Measurements from ENCODE around the gene MAML2. TPM values are rescaled to one million over a fixed set of nuclear protein-coding genes. Genes with fewer than 3 reads are reported as not detected.

Gene MAML2
- total and polyA plus RNA-seq, 9 of the 15 experiments (the other 6 are each of a cell fraction or from before 2014, with no cell fraction given): 0.79 to 6.8 (median 4.8) TPM

- 37% methylated on average over 3 of the region's 3 CpGs for WGBS (ENCODE audit: insufficient coverage, low coverage, missing lambda C conversion rate)
Observed at GRCh38 chr11:96167787-96168186, 175.2 kb downstream of the MAML2 start.

More at GRCh38 chr11:96167787-96168186, 175.2 kb downstream of the MAML2 start:
- Histone ChIP-seq H3K27me3 (ENCODE audit: control insufficient read depth in 2 of 2, insufficient read depth in 2 of 2, low read length in 2 of 2) (no peaks in the 10 kb centered on the region), H2AFZ (ENCODE audit: low read depth, low read length) (no peak overlapping the region), H3K9me1 (ENCODE audit: control insufficient read depth, insufficient read depth, low read length) (no peaks in the 10 kb centered on the region), H3K36me3 (ENCODE audit: control insufficient read depth, insufficient read depth, low read length) (no peaks in the 10 kb centered on the region), H3K27ac (ENCODE audit: extremely low read depth, low read depth, low read length) (no peak overlapping the region), H3K4me2 (ENCODE audit: insufficient read depth, low read length) (no peak overlapping the region), H3K4me3 (no peak overlapping the region), H4K20me1 (replicated peaks; ENCODE audit: control insufficient read depth, insufficient read depth, low read length) (no peaks in the 10 kb centered on the region), H3K9me3 (replicated peaks; ENCODE audit: control insufficient read depth, insufficient read depth, low read depth, low read length) (no peaks in the 10 kb centered on the region), H3K4me1 (replicated peaks in 1 of 2; ENCODE audit: control insufficient read depth in 2 of 2, insufficient read depth in 2 of 2, low read length in 2 of 2) (no peaks in the 10 kb centered on the region), H3K79me2 (ENCODE audit: control insufficient read depth, insufficient read depth, low read length) (no peaks in the 10 kb centered on the region), H3K9ac (ENCODE audit: insufficient read depth in 1 of 2, low read depth in 2 of 2, low read length in 2 of 2) (no peak overlapping the region)
- ChIA-PET POLR2A (interaction anchor here (1.4 kb wide), 2 partner anchors 12 to 17 kb away, joined by 3 to 4 read pairs; no protein-coding TSS in a partner anchor), CTCF (ENCODE audit: low intra/inter-chr PET ratio) (no interaction called here)
- in situ Hi-C loops (cut with MboI) (no loop called here), intact Hi-C loops (cut with micrococcal nuclease) (no loop called here)
- FAIRE-seq (no peak), DNase-seq (ENCODE audit: extremely low read depth in 1 of 4, low spot score in 3 of 4) (no peak), ATAC-seq (no peak)
- TF ChIP-seq ELF4 (CRISPR knock-in tag; IDR thresholded peaks at IDR 0.05) (no peak), BRD4 (IDR thresholded peaks at IDR 0.05) (no peak), STAT5A (IDR thresholded peaks at IDR 0.05; ENCODE audit: borderline replicate concordance, low read length) (no peak), CBX8 (IDR thresholded peaks at IDR 0.05; ENCODE audit: borderline replicate concordance, extremely low read depth, low read depth, low read length, poor library complexity, severe bottlenecking) (no peak), ARID3B (CRISPR knock-in tag; IDR thresholded peaks at IDR 0.05; ENCODE audit: borderline replicate concordance) (no peak), JUND (IDR thresholded peaks at IDR 0.05; ENCODE audit: borderline replicate concordance, low read depth, low read length) (no peak), JUND (tag; IDR thresholded peaks at IDR 0.05; ENCODE audit: borderline replicate concordance, low read depth, low read length) (no peak), ARHGAP35 (IDR thresholded peaks at IDR 0.05; ENCODE audit: partially characterized antibody) (no peak), PTBP1 (IDR thresholded peaks at IDR 0.05; ENCODE audit: low read depth, low read length) (no peak), ZNF212 (CRISPR knock-in tag; IDR thresholded peaks at IDR 0.05) (no peak), MTF1 (CRISPR knock-in tag; IDR thresholded peaks at IDR 0.05; ENCODE audit: borderline replicate concordance) (no peak), RFX5 (IDR thresholded peaks at IDR 0.05; ENCODE audit: low read depth, low read length) (no peak), PTTG1 (tag; IDR thresholded peaks at IDR 0.05; ENCODE audit: low read depth) (no peak), ZBTB2 (IDR thresholded peaks at IDR 0.05) (no peak)
- BruUV-seq (replicated peaks): no TSS peak

All from K562 (cell line).